EH (cell line): Measurements from ENCODE around the gene NHLRC3.
"Not testable (repeated sequence)": the region's sequence is repeated elsewhere in the genome, so short reads cannot be mapped to it uniquely, and the experiment has no call there.

Source experiments
- DNase-seq: peaks from one replicate; pipeline ENCODE4 v3.0.0-alpha.2; 2015; ENCODE audit warnings: low read depth

Gene NHLRC3

GRCh38 chr13:39037880-39038568 is at the start of gene NHLRC3, which contains the start of gene PROSER1:
Gene NHLRC3 (plus strand): TSS chr13:39038456. CDS start chr13:39038640, 184 bp downstream.
Gene PROSER1 (minus strand): TSS chr13:39038089. CDS start chr13:39037242, 847 bp downstream.
- DNase-seq = peak; percentile 97

- DNase-seq = no peak
Observed at GRCh38 chr13:38990693-38991092, 47.6 kb upstream of the NHLRC3 start, which contains the start of gene STOML3. Gene STOML3 (minus strand): TSS chr13:38990831. CDS start chr13:38990721, 110 bp downstream.

- no peak for DNase-seq
Observed at GRCh38 chr13:38993381-38993780, 44.9 kb upstream of the NHLRC3 start.

- DNase-seq = no peak
Observed at GRCh38 chr13:38998739-38999138, 39.5 kb upstream of the NHLRC3 start.

- not testable (repeated sequence) for DNase-seq
Observed at GRCh38 chr13:39006371-39007111, 31.7 kb upstream of the NHLRC3 start.

- DNase-seq = no peak
Observed at GRCh38 chr13:39012608-39013007, 25.6 kb upstream of the NHLRC3 start.

GRCh38 chr13:39013462-39013861 is 24.8 kb upstream of the NHLRC3 start:
- no peak for DNase-seq

- DNase-seq = no peak
Observed at GRCh38 chr13:39016087-39016486, 22.2 kb upstream of the NHLRC3 start.

- DNase-seq = no peak
Observed at GRCh38 chr13:39016787-39017186, 21.5 kb upstream of the NHLRC3 start.

- no peak for DNase-seq
Observed at GRCh38 chr13:39020853-39021462, 17.3 kb upstream of the NHLRC3 start.

GRCh38 chr13:39023316-39023715 is 14.9 kb upstream of the NHLRC3 start:
- DNase-seq = peak; percentile 48

GRCh38 chr13:39023761-39024160 is 14.5 kb upstream of the NHLRC3 start:
- DNase-seq = peak; percentile 12

GRCh38 chr13:39025433-39025839 is 12.8 kb upstream of the NHLRC3 start:
- no peak for DNase-seq

- no peak for DNase-seq
Observed at GRCh38 chr13:39032150-39032549, 6.1 kb upstream of the NHLRC3 start.

GRCh38 chr13:39034085-39034484 is 4.2 kb upstream of the NHLRC3 start:
- DNase-seq = no peak

GRCh38 chr13:39035204-39035603 is 3.1 kb upstream of the NHLRC3 start:
- DNase-seq = no peak

- DNase-seq = no peak
Observed at GRCh38 chr13:39035799-39036198, 2.5 kb upstream of the NHLRC3 start.

GRCh38 chr13:39036212-39036611 is 2.0 kb upstream of the NHLRC3 start:
- peak; percentile 13 for DNase-seq

- peak; percentile 14 for DNase-seq
Observed at GRCh38 chr13:39037410-39037879, 811 bp upstream of the NHLRC3 start.

GRCh38 chr13:39038569-39039030 is 344 bp downstream of the NHLRC3 start:
- DNase-seq = peak; percentile 47

GRCh38 chr13:39039041-39039440 is 785 bp downstream of the NHLRC3 start:
- no peak for DNase-seq

GRCh38 chr13:39040206-39040605 is 1.9 kb downstream of the NHLRC3 start:
- DNase-seq = no peak

- DNase-seq = no peak
Observed at GRCh38 chr13:39044536-39044935, 6.3 kb downstream of the NHLRC3 start.
